WI38 (cell line): ENCODE measurements around the gene BTAF1.
"Not testable (repeated sequence)": the region's sequence is repeated elsewhere in the genome, so short reads cannot be mapped to it uniquely, and the experiment has no call there.

Experiments used
- H3K4me3 ChIP-seq: 2 replicates; pipeline ENCODE4 v1.5.1; 2011; ENCODE audit warnings: low read depth, mild to moderate bottlenecking, control low read depth, low read length
- TF ChIP-seq, protein P1 (sequence below): IDR thresholded peaks from 2 replicates; pipeline ENCODE4 v1.5.1; 2012; ENCODE audit warnings: low read depth, mild to moderate bottlenecking, control low read depth, low read length

Gene BTAF1

DNA sequence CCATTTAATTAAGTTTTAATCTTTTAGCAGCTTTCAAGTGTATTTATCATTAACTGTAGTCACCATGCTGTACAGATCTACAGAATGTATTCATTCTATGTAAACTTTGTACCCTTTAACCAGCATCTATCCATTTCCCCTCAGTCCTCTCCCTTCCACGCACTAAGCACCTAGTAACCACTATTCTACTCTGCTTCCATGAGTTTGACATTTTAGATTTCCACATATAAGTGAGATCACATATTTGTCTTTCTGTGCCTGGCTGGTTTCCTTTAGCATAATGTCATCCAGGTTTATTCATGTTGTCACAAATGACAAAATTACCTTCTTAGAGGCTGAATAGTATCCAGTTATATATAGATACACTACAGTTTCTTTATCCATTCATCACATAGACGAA lies 79.7 kb downstream of the BTAF1 start:
- H3K4me3 ChIP-seq = no peak overlapping the region
- TF ChIP-seq, protein P1, sequence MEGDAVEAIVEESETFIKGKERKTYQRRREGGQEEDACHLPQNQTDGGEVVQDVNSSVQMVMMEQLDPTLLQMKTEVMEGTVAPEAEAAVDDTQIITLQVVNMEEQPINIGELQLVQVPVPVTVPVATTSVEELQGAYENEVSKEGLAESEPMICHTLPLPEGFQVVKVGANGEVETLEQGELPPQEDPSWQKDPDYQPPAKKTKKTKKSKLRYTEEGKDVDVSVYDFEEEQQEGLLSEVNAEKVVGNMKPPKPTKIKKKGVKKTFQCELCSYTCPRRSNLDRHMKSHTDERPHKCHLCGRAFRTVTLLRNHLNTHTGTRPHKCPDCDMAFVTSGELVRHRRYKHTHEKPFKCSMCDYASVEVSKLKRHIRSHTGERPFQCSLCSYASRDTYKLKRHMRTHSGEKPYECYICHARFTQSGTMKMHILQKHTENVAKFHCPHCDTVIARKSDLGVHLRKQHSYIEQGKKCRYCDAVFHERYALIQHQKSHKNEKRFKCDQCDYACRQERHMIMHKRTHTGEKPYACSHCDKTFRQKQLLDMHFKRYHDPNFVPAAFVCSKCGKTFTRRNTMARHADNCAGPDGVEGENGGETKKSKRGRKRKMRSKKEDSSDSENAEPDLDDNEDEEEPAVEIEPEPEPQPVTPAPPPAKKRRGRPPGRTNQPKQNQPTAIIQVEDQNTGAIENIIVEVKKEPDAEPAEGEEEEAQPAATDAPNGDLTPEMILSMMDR = no peak

DNA sequence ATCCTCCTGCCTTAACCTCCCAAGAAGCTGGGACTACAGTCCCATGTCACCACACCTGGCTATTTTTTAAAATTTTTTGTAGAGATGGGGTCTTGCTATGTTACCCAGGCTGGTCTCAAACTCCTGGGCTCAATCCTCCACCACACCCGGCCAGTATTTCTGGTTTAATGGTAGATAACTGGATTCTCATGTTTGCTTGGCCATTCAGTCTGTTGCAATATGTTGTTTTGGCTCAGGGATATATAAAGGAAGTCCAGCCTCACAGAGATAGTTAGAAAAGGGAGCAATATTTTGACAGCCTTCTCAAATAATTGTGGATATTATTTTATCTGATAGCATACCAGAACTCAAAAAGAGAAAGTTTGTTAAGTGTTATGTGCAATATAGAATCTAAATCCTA lies 82.4 kb downstream of the BTAF1 start:
- TF ChIP-seq, protein P1 = no peak
- no peak overlapping the region for H3K4me3 ChIP-seq

- H3K4me3 ChIP-seq = no peak overlapping the region
- TF ChIP-seq, protein P1 = no peak
Observed at GRCh38 chr10:92009445-92009844, 85.9 kb downstream of the BTAF1 start.

DNA sequence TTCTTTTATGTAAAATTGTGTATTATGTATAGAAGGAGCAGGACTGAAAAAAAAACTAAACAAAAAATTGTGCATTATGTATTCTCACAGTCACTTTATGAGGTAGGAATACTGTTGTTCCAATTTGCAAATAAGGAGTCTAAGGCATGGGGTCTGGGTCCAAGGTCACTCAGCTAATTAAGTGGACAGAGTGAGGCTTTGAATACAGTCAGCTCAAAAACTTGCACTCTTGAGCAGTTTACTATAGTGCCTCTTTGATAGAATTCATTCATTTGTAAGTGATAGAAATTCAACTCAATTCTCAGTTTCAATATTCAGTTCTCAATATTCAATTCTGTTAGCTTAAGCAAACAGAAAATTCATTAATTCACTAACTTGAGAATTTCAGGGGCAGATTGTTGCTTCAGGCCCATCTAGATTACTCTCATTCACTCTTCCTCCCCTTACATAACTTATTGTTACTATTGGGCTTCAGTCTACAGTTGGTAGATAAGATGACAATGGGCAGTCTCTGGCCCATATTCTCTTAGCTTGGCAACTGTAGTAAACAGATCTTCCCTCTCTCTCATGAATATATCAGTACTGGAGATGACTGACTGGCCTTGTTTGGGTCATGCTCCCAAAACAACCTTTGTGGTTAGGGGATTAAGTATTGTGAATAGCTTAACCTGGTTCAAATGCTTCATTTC lies 86.6 kb downstream of the BTAF1 start:
- no peak overlapping the region for H3K4me3 ChIP-seq
- TF ChIP-seq, protein P1 = no peak

DNA sequence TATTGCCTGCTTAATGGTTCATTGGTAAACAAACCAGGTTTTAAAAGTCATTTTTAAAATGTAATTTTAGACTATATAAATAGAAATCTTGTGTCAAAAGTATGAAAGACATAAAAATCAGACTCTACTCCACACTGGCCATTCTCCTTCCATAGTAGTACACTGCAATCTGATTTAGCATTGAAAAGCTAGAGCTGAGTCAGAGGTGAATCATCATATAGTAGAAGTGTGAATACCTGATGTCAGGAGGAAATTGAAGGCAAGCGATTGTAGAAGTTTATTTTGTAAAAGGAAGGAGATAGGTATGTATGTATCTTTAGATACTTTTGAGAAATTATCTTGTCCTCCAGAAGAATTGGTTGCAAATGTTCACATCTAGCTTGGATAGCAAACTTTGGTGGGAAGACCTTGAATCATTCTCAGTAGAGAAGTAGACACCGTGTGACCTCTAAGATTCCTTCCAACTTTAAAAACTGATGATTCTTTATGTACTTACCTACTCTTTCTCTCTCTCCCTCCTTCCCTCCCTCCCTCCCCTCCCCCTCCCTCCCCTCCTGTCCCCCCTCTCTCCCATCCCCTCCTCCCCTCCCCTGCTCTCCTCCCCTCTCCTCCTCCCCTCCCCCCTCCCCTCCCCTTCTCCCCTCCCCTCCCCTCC lies 88.1 kb downstream of the BTAF1 start:
- TF ChIP-seq, protein P1 = no peak
- no peak overlapping the region for H3K4me3 ChIP-seq

DNA sequence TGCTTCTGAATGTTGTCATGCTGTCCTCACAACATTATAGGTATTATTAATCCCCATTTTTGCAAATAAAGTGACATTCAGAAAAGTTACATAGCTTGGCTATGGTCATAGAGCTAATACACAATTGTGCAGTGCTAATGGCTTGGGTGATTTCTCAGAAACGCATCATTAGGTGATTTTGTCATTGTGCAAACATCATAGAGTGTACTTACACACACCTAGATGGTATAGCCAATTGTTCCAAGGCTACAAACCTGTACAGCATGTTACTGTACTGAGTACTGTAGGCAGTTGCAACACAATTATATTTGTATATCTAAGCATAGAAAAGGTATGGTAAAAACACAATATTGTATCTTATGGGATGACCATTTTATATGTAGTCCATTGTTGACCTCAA lies 91.0 kb downstream of the BTAF1 start:
- no peak overlapping the region for H3K4me3 ChIP-seq
- TF ChIP-seq, protein P1 = no peak

DNA sequence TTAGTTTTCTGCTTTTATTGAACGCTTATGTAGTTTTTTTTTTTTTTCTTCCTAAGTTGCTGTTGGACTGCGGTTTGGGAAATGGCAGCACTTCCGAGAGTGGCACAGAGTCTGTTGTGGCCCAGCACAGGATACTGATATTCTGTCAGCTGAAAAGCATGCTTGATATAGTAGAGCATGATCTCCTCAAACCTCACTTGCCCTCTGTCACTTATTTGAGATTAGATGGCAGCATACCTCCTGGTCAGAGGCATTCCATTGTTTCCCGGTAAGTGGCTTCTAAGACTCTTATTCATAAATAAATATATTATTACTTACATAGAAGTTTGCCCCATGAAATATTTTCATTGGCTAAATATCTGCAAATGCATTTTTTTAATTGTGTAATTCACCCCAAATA lies 101.1 kb downstream of the BTAF1 start:
- TF ChIP-seq, protein P1 = no peak

DNA sequence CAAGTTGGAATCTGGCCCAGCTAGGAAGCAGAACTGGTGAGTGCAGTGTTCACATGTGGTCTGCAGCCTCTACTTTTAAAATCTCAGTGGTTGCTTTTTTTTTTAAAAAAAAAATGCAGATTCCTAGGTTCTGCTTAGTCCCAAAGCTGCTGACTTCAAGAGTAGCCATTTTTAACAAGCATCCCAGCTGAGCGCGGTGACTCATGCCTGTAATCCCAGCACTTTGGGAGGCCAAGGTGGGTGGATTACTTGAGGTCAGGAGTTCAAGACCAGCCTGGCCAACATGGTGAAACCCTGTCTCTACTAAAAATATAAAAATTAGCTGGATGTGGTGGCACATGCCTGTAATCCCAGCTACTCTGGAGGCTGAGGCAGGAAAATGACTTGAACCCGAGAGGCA lies 101.8 kb downstream of the BTAF1 start:
- H3K4me3 ChIP-seq = not testable (repeated sequence)

More for the DNA sequence above, 101.1 kb downstream of the BTAF1 start:
- H3K4me3 ChIP-seq = no peak overlapping the region
